ENCODE results near the gene LCA5L.

- TF ChIP-seq REST (IDR thresholded peaks at IDR 0.05; ENCODE audit: unreplicated experiment) (no peak), JUNB (IDR thresholded peaks at IDR 0.05; ENCODE audit: unreplicated experiment) (no peak), EZH2 (IDR thresholded peaks at IDR 0.05; ENCODE audit: low read depth, unreplicated experiment) (no peak), POLR2AphosphoS5 (IDR thresholded peaks at IDR 0.05; ENCODE audit: low read depth) (no peak), CTCF (conservative IDR thresholded peaks at IDR 0.05; ENCODE audit: low read depth in 2 of 2) (no peak), EZH2phosphoT487 (IDR thresholded peaks at IDR 0.05; ENCODE audit: unreplicated experiment) (no peak), ZNF114 (CRISPR knock-in tag; IDR thresholded peaks at IDR 0.05) (no peak), ETS1 (IDR thresholded peaks at IDR 0.05) (no peak)
Measured at GRCh38 chr21:39386194-39386593, 59.4 kb downstream of the LCA5L start.
